T-helper 1 cell treated with Interleukin-12 subunit alpha and Interleukin-12 subunit beta and Interleukin-4 antibody, amounts not matched to agents 30 ng/mL and 1 ng/mL, for 36 hours (primary cell): ENCODE results near the gene LONP1. TPM values are rescaled to one million over a fixed set of nuclear protein-coding genes. Genes with fewer than 3 reads are reported as not detected.
"Not testable (repeated sequence)": the region's sequence is repeated elsewhere in the genome, so short reads cannot be mapped to it uniquely, and the experiment has no call there.

Source experiments
- intact Hi-C: fragments of 100-400 bp; cut with micrococcal nuclease; formaldehyde crosslinking; loops from one replicate; pipeline ENCODE4 v1.15.1; 2024
- total RNA-seq: library from RNA; stranded (reverse); gene quantifications from 2 replicates; pipeline ENCODE4 v1.2.3, GENCODE V29; 2022

Gene LONP1
- total RNA-seq, 1 donor from 2014 or later, result 82.9 TPM

DNA sequence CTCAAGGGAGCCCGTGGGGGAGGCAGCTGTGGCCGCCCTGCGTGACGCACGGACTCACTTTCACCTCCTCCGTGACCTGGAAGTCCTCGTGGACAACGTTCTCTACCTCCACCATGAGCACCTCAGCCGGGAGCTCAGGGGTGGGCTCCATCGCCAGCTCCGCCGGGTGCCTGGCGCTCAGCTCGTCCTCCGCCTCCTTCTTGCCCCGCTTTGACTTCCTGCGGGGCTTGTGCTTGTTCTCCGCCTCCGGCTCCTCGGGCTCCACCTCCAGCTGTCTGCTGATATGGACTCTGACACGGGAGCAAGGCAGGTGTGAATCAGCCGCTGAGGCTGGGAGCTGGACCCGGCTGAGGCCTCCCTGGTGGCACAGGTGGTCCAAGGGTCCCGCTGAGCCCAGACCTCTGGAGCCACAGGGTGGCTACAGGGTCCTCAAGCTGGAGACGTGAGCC, 8.2 kb downstream of the LONP1 start:
- intact Hi-C loops, result no loop called here

DNA sequence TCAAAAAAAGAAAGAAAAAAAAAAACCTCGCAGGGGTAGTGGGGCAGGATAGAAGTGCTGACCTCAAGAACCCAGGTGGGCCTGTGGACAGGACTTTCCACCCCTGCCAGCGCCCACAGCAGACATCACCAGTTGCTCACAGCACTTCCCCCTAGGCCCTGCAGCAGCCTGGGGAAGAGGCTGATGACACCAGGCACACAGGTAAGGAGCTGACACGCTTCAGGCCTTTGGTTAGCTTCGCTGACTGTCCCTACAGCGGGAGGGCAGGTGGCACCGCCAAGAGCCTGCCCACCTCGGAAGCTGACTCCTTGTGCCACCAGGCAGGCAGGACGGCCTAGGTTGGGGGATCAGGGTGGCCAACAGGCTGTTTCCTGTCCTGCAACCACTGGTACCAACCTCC, 8.9 kb downstream of the LONP1 start:
- intact Hi-C loops, result no loop called here

DNA sequence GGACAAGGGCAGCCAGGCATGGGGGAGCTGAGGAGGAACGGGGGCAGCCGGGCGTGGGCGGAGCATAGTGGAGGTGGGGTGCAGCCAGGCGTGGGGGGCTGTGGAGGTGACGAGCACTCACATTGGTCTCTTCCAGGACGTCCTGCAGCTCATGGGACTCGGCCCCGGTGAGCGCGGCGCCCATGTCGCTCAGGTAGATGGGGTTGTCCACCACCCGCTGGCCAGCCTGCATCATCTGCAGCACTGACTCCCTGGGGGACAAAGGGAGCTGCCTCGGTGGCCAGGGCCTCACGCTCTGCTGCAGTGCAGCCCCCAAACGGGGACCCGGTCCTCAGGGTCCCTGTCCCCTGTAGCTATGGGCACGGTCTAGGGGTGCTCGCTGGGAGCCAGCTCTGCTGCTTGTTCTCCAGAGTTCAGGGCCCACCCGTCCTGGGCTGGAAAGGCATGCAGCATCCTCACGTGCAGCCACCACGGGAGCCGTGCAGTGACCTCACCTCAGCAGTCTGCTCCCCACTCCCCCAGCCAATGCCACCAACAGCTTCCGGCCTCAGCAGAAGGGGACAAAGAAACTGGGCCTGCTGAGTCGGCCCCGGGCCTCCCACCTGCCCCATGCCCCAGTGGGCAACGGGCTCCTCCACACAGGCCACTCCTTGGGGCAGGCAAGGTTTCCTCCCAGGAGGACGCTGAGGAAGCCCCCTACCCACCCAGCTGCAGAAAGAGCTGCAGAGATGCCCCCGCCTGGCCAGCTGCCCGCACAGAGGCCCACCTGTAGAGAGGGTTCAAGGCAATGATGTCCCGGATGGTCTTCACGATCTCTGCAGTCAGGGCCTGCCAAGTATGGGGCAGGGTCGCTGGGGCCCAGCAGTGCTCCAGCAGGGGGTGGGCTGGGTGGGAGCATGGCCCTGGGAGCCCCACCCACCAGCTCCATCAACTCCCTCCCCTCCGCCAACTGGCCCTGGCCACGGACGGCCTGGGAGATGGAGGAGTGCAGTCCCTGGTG, 12.1 kb downstream of the LONP1 start:
- intact Hi-C loops, result no loop called here

DNA sequence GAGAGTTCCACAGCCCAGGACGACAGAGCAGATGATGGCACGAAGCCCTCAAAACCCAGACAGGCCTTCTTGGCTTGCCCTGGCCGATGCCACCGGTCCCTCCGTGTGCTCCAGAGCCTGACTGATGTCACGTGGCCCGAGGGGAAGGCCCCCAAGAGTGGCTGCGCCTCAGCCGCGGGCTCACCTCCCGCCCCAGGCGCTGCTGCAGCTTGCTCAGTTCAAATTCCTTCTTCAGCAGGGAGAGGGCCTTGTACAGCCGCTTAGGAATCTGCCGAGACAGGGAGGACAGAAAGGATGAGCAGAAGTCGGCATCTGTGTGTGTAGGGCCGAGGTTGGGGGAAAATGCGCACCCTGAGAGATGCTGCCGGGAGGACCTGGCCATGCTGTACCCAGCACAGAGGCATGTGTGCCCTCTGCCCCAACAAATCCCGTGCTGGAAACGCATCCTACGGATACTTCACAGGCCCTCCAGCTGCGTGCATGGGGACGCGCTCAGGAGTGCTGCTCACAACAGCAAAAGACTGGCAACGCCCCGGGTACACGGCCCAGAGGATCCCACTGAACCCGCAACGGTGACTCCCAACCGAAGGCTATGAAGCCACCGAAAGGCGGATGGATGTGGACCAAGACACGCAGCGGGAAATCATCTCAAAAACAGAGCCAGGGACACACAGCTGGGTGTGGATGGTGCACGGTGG, 12.9 kb downstream of the LONP1 start:
- intact Hi-C loops, result no loop called here

DNA sequence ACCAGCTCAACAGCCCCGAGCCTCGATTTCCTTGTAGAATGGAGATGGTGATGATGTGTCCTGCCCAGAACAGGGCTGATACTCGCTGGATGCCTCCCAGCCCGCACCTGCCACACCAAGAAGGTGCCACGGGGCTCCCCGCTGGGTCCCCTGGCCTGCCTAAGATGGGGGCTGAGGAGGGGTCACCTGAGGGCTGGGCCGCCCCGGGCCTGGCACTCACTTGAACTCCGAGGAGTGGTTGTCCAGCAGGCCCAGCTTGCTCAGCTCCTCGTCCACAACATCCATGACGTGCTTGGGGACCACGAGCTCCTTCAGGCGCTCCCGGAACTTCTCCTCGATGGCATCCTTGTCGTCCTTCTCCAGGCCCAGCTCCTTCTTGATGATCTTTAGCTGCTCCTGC, 14.4 kb downstream of the LONP1 start:
- intact Hi-C loops, result no loop called here

DNA sequence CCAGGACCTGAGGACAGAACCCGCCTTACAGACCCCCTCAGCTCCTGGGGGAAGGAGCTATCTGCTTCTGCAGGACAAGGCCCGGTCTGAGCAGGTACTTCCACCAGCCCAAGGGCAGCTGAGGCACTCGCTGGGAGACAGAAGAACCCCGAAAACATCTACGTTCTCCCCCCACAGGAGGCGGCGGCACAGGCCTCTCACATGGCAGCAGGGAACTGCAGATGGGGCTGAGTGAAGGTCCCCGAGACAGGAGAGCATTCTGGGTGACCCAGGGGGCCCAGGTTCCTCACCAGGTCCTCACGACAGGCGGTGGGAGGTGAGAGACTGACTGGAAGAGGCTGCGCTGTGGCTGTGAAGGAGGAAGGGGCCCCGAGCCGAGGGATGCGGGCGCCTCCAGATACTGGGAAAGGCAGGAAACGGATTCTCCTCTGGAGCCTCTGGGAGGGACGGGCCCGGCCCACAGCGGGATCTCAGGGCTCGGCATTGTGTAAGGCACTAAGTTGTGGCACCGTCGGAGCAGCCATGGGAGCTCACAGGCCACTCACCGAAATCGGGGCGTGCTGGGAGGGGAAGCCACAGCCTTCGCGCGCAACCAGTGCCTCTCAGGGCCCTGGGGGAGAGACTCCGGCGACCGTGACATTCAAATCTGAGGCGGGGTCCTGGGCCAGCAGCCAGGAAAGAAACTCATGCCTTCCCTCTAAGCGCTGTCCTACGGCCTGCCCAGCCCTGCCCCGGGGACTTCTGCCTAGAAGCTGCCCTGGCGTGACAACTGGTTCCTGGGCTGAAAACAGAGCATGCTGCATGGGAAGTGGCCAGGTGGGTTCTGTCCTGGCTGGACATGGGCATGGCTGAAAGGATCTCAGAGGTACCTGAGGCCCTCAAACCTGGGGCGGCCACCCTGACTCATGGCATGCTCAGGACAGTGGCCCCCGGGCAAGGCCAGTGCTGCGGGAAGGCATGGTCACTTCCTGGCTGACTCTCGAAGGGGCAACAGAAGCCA, 15.8 kb downstream of the LONP1 start:
- intact Hi-C loops, result no loop called here

DNA sequence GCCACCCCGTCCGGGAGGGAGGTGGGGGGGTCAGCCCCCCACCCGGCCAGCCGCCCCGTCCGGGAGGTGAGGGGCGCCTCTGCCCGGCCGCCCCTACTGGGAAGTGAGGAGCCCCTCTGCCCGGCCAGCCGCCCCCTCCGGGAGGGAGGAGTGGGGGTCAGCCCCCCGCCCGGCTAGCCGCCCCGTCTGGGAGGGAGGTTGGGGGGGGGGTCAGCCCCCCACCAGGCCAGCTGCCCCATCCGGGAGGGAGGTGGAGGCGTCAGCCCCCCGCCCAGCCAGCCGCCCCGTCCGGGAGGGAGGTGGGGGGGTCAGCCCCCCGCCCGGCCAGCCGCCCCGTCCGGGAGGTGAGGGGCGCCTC, 17.9 kb downstream of the LONP1 start:
- intact Hi-C loops, result not testable (repeated sequence)

DNA sequence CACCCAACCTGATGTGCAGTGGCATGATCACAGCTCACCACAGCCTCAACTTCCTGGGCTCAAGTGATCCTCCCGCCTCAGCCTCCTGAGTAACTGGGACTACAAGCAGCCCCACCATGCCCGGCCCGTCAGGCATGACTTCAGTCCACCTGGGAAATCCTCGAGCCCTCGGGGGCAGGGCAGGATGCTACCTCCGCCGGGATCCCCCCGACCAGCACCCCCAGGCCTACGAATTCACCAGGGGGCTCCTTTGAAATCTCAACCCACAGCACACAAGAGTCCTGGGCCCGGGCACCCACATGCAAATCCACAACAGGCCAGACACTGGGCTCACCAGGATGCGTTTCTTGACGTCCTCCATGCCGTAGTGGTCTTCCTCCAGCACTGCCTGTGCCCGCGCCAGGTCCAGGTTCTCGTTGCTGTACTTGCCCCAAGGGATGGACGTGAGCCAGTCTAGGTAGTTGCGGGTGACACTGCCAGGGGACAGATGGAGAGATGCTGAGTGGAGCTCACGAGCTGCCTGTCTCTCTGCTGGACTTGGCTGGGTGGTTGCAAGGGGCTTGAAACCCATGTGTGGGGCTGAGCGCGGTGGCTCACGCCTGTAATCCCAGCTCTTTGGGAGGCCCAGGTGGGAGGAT, 19.4 kb downstream of the LONP1 start:
- intact Hi-C loops, result no loop called here

DNA sequence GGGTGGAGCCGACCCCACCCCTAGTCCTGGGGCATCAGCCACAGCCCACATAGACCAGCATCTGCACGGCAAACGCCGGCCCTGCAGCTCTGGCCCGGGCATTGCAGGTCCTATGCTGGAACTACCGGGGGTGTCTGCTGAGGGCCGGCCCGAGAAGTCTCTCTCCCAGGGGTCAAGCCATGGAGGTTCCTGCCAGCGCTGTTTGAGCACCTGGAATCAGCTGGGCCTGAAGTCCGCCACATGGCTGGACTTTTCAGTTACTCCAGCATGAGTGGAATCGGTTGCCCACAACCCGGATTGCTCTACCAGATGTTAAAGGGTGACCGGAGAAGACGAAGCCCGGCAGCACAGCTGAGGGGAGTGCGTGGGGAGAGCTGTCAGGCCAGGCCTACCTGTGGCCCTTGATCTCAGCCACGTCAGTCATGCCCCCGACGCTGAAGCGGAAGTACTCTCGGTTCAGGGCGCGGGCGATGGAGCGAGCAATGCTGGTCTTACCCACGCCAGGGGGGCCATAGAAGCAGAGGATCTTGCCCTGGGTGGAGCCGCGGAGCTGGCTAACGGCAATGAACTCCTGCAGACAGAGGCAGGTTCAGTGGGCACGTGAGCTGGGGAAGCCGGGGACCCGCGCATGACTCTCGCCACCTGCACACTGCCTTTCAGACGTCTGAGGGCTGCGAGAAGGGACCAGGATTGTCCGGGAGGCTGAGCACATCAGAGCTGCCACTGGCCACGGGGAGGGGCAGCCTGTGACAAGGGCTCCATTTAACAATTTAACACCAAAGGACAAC, 21.1 kb downstream of the LONP1 start:
- intact Hi-C loops, result no loop called here

DNA sequence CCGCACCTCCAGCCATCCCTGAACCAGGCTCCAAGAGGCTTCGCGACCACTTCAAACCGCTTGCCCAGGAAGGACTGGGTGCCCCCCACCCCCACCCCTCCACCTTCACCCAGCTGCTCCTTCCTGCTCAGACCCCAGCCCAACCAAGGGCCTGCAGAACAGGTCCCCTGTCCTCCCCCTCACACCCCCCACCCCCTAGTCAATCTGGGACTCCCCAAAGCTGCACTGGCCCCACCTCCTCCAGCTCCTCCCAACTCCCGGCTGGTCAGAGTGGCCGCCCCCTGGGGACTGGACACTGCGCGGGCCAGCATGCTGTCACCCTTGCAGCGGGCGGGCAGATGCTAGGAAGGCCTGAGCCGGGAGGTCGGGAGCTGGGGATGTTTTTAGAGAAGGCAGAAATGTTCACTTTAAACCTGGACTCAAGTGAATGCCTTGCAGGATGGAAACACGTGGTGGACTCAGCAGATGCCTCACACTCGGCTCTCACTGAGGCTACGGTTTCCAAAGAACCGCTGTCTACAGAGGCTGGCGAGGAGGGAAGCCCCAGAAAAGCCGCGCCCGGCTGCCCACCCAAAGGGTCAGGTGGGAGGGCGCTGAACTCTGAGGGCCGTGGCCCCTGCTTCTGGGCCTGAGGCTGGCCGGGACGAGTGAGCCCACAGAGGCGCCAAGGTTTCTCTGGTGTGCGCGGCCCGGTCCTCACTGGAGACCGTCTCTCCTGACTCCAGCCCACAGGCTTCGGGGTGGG, 21.9 kb downstream of the LONP1 start:
- intact Hi-C loops, result no loop called here

DNA sequence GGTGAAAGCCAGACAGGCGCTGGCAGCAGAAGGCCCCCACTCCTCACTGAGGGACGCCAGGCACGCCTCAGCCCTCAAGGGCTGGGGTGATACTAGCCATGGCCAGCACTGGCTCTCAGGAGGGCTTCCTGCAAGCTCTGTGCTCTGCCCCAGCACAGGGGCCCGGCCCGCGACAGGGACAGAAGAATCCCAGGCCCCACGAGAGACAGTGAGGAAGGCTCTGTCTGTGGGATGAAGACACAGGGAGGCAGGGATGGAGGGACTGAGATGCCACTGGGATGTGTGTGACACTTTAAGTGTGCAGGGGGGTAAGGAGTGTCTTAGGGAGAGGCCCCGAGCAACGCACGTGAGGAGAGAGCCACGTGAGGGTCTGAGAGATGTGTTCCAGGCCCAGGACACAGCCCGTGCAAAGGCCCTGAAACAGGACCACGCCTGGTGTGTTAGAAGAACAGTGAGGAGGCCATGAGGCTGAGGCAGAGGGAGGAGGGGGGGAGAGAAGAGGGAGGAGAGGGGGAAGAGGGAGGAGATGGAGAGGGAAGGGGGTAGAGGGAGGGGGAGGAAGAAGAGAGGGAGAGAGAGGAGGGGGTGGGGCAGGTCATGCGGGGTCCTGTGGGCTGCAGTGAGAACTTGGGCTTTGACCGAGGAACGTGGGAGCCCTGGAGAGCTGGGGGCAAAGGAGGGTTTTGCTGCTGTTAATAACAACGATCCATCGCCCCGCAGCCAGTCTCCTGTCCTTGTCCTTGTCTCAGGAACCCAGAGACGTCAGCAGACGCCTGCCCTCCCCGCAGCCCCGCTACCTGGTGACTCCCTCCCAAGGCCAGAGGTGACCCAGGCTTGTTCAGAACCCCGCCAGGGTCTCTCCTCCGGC, 22.7 kb downstream of the LONP1 start:
- intact Hi-C loops, result no loop called here

DNA sequence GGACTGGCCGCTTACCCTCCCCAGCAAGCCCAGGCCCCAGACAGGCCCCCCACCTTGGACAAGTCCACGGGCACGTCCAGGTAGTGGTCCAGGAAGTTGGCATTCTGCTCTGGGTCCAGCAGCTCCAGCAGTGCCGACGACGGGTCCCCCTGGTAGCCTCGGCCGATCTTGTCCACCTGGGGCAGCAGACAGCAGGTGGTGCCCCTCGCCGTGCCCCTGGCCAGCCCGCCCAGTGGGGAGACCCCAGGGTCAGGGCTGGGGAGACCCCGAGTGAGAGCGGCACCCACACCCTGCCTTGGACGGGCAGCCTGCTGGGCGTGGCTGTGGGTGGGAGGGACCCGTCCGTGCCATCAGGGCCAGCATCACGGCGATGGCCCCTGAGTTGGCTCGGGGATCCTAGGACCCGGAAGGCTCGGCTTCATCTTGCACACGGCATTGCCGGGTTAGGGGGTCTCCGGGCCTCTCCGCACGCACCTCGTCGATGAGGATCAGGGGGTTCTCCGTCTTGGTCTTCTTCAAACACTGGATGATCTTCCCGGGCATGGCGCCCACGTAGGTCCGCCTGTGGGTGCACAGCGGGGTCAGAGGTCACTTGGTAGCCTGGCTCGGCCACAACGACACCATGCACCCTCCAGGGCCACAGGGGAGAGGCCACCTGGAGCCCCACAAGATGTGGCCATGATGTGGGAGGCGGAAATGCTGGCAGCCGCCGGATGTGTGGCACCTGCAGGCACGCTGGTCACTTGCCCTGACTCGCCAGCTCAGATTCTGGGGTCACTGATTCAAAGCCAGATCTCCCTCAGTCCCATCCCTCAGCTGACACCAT, 23.5 kb downstream of the LONP1 start:
- intact Hi-C loops, result no loop called here

DNA sequence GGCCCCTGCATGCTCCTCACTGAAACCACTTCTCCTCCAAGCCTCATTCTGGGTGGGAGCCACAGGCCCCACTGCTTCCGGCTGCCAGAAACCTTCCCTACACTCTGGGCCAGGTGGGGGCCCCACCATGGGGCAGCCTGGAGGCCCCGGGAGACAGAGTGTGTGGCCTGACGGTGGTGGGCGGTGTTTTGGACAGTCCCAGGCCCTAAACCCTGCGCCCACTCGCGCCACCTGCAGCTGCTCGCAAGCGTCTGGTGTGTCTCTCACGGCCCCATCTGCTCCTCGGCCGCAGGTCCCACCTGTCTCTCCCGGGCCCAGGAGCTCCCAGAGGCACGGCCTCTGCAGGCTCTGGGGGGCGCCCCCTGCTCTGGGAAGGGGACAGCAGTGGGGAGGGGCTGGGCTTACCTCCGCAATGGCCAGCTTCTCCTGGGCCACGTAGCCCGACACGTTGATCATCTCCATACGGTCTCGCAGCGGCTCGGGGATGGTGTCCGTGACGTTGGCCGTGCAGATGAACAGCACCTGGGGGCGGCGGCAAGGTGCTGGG, 24.2 kb downstream of the LONP1 start:
- intact Hi-C loops, result no loop called here

DNA sequence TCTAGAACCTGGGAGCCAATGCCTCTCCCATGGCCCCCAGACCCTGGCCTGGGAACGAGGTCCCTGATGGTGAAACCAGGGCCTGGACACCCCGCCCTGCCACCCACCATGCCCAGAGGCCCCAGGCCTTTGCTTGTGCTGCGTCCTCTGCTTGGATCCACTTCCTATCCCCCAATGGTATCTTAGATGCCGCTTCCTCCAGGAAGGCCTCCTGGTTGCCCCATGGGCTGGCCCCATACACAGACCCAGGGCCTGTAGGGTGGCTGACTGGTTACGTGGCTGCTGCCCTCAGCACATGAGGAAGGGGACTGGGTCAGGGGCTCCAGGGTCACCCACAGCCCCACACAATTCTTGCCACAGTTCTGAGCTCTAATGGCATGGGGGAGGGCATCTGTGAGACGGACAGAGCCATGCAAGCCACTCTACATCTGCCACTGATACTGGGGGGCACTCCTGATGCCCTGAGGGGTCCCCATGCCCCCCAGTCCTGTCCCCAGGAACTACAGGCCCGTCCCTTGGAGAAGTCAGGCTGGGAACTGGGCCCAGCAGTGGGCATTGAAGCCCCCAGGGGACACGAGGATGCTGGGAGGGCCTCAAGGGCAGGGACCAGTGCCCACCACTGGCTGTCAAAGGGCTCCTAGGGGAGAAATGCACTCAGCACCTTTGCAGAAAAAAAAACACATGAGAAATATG, 24.8 kb downstream of the LONP1 start:
- intact Hi-C loops, result loop anchor here (5.0 kb wide), 1 partner anchor 783 kb away; no protein-coding TSS in a partner anchor

DNA sequence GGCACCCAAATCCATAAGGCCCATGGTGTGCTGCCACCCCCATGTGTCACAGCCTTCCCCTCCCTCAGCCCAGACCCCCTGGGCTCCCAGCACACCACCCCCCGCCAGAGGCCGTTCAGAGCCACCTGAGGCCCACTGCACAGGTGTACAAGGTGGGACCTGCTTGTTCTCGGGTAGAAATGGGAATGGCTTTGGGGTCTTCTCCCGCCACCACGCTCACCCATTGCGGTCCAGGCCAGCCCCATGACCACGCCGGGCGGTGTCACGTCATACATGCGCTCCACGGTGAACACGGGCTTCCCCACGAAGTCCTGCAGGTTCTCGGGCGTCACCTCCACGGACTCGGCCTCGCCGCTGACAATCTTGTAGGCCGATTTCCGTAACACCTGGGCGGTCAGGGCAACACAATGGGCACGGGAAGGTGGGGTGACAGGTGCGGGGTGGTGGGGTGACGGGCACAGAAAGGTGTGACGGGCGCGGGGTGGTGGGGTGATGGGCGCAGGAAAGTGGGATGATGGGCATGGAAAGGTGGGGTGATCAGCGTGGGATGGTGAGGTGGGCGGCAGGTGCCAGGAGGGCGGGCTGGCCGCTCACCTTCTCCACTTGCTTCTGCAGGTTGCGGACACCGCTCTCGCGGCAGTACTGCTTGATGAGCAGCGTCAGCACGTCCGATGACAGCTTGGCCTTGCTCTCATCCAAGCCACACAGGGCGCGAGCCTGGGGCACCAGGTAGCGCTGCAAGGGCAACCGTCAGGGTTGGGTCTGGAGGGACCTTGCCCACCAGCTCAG, 25.6 kb downstream of the LONP1 start:
- intact Hi-C loops, result loop anchor here (5.0 kb wide), 1 partner anchor 782 kb away; no protein-coding TSS in a partner anchor
